ENCODE measurements around the gene STIP1. TPM values are rescaled to one million over a fixed set of nuclear protein-coding genes. Genes with fewer than 3 reads are reported as not detected.

STIP1 gene
- total and polyA plus RNA-seq, 2 of the 4 experiments (the other 2 are of a cell fraction), result 201 to 489 TPM

GRCh38 chr11:64251753-64252002, 65.7 kb downstream of the STIP1 start:
- Histone ChIP-seq H2AK5ac (ENCODE audit: low read depth, low read length) (peak overlapping the region; percentile 89), H3K4ac (ENCODE audit: low read depth, low read length) (peak overlapping the region; percentile 96), H2AFZ (replicated peaks; ENCODE audit: low read length, poor library complexity) (peak overlapping the region; percentile 87), H3K9ac (ENCODE audit: low read depth, low read length) (peak overlapping the region; percentile 97), H2BK120ac (ENCODE audit: low read depth, low read length) (no peak overlapping the region), H4K20me1 (ENCODE audit: insufficient read depth, low read length) (peaks cover 8% of the 10 kb centered on the region; the same call in 1 of the 2 replicates), H2BK5ac (ENCODE audit: low read depth, low read length, poor library complexity, severe bottlenecking) (peak overlapping the region; percentile 77), H3K79me1 (ENCODE audit: low read depth in 1 of 2, low read length in 2 of 2) (peaks cover 8 to 56% of the 10 kb centered on the region in 2 experiments), H4K8ac (ENCODE audit: low read depth in 2 of 2, low read length in 2 of 2) (peak overlapping the region; percentile 33 to 59; a peak in 2 of 4 replicates), H4K5ac (ENCODE audit: low read depth, low read length) (peak overlapping the region; percentile 61; the same call in 1 of the 2 replicates), H3K4me1 (ENCODE audit: control insufficient read depth, insufficient read depth, low read length) (peaks cover 10% of the 10 kb centered on the region), H4K91ac (ENCODE audit: insufficient read depth, low read depth, low read length) (peak overlapping the region; percentile 91), H3K56ac (ENCODE audit: extremely low read depth, insufficient read depth, low read length) (peak overlapping the region; percentile 82; the same call in 1 of the 2 replicates), H3K4me2 (ENCODE audit: low read depth, low read length) (peak overlapping the region; percentile 100), H3K27me3 (ENCODE audit: control insufficient read depth, insufficient read depth, low read length) (no peaks in the 10 kb centered on the region), H2BK15ac (ENCODE audit: low read depth, low read length) (no peak overlapping the region), H3K14ac (replicated peaks; ENCODE audit: low read depth, low read length) (peak overlapping the region; percentile 97), H3K36me3 (ENCODE audit: control insufficient read depth, insufficient read depth, low read length) (peaks cover 15% of the 10 kb centered on the region), H2AK9ac (replicated peaks; ENCODE audit: low read depth, low read length, poor library complexity) (peak overlapping the region; percentile 100), H3K27ac (ENCODE audit: insufficient read depth, low read length) (peak overlapping the region; percentile 88), H3K4me3 (ENCODE audit: insufficient read depth, low read depth, low read length) (peak overlapping the region; percentile 98), H3K18ac (ENCODE audit: low read depth, low read length) (peak overlapping the region; percentile 22; the same call in 1 of the 2 replicates), H3K9me3 (ENCODE audit: control insufficient read depth, insufficient read depth, low read length) (no peaks in the 10 kb centered on the region), H3K9me1 (ENCODE audit: insufficient read depth, low read length) (no peaks in the 10 kb centered on the region), H3K23ac (ENCODE audit: low read depth, low read length) (peak overlapping the region; percentile 94), H2BK20ac (ENCODE audit: low read depth, low read length) (no peak overlapping the region)
- intact Hi-C loops (cut with micrococcal nuclease), result loop anchor here (1.0 kb wide), 2 partner anchors 34 to 50 kb away; partner anchors contain the start of gene GPR137
- no TSS peak for BruUV-seq (replicated peaks)
- no peak for ATAC-seq (ENCODE audit: low read depth)
- ChIA-PET POLR2A (ENCODE audit: unreplicated experiment) (no interaction called here), CTCF (interaction anchor here (0.7 to 1.7 kb wide), 5 partner anchors 9 to 70 kb away, joined by 3 to 5 read pairs (median 3); no protein-coding TSS in a partner anchor)
- dilution Hi-C loops (cut with HindIII; ENCODE audit: low sequenced_read_pairs, unreplicated experiment), result no loop called here
- TF ChIP-seq RAD21 (IDR thresholded peaks at IDR 0.05; ENCODE audit: low read length), result no peak
- no peak for TF ChIP-seq MAZ (IDR thresholded peaks at IDR 0.05; ENCODE audit: borderline replicate concordance, low read depth, low read length)
- TF ChIP-seq MXI1 (IDR thresholded peaks at IDR 0.05; ENCODE audit: borderline replicate concordance, low read depth, low read length), result no peak
- no peak for TF ChIP-seq CHD1 (IDR thresholded peaks at IDR 0.05; ENCODE audit: low read depth, low read length)
- TF ChIP-seq BHLHE40 (IDR thresholded peaks at IDR 0.05; ENCODE audit: low read depth, low read length), result no peak
- TF ChIP-seq RCOR1 (IDR thresholded peaks at IDR 0.05; ENCODE audit: insufficient replicate concordance, low read length), result no peak
- TF ChIP-seq, protein P1, sequence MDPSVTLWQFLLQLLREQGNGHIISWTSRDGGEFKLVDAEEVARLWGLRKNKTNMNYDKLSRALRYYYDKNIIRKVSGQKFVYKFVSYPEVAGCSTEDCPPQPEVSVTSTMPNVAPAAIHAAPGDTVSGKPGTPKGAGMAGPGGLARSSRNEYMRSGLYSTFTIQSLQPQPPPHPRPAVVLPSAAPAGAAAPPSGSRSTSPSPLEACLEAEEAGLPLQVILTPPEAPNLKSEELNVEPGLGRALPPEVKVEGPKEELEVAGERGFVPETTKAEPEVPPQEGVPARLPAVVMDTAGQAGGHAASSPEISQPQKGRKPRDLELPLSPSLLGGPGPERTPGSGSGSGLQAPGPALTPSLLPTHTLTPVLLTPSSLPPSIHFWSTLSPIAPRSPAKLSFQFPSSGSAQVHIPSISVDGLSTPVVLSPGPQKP (IDR thresholded peaks at IDR 0.05; ENCODE audit: borderline replicate concordance, low read depth, low read length), result no peak
- TF ChIP-seq NFE2L2 (IDR thresholded peaks at IDR 0.05; ENCODE audit: low read depth, low read length), result no peak
- TF ChIP-seq MAFK (IDR thresholded peaks at IDR 0.05; ENCODE audit: low read depth, low read length), result no peak
- no peak for DNase-seq
- in situ Hi-C loops (cut with MboI; ENCODE audit: low sequenced_read_pairs), result no loop called here
- 0% methylated on average over 2 of the region's 18 CpGs; no CpG with 5 or more reads in 1 of the 2 experiments for WGBS, 2 experiments (ENCODE audit: extremely low coverage in 2 of 2, insufficient read length in 1 of 2)
